GM12878 (cell line): ENCODE results near the gene PLEKHO1. TPM values are rescaled to one million over a fixed set of nuclear protein-coding genes. Genes with fewer than 3 reads are reported as not detected.
"Not testable (repeated sequence)": the region's sequence is repeated elsewhere in the genome, so short reads cannot be mapped to it uniquely, and the experiment has no call there.

Experiments used
- ATAC-seq: fragments of 200-7000 bp; cut with Tn5 transposase; 3 replicates; pipeline ENCODE4 v1.9.1; 2020; ENCODE audit warnings: mild to moderate bottlenecking, moderate library complexity
- BruUV-seq: library from RNA; stranded (reverse); fragments of 400-500 nt; replicated peaks from 2 replicates; lab custom pipeline; 2021; lab: Mats Ljungman, UMichigan
- CTCF ChIA-PET: fragments of 300-600 bp; sonication (Branson Sonifier 250); formaldehyde crosslinking; extraction: SDS; loops from one replicate; lab custom pipeline; 2021; ENCODE audit warnings: inconsistent platforms; lab: Yijun Ruan, JAX
- POLR2A ChIA-PET: fragments of 350-600 bp; formaldehyde crosslinking; extraction: SDS; loops from one replicate; lab custom pipeline; 2021; ENCODE audit warnings: inconsistent platforms; lab: Charles Lee
- RAD21 ChIA-PET: fragments of 300-600 bp; sonication (Branson Sonifier 250); formaldehyde crosslinking; loops from one replicate; lab custom pipeline; 2023; ENCODE audit warnings: antibody characterized with exemption; ENCODE audit not compliant: unreplicated experiment; lab: Charles Lee
- SMC1A ChIA-PET: fragments of 300-600 bp; sonication (Branson Sonifier 250); formaldehyde crosslinking; loops from one replicate; lab custom pipeline; 2023; ENCODE audit not compliant: unreplicated experiment, uncharacterized antibody; lab: Charles Lee
- DNase-seq: peaks from one replicate; pipeline ENCODE4 v3.0.0-alpha.2; 2011; ENCODE audit warnings: low read depth, low spot score
- FAIRE-seq: peaks from 3 replicates; lab custom pipeline; 2011; peaks lifted over from hg19 to GRCh38; lab: Jason Lieb, UNC
- H2AFZ ChIP-seq: 2 replicates; pipeline ENCODE4 v1.6.0; 2011; ENCODE audit warnings: low read depth, low read length, control low read depth; ENCODE audit not compliant: control insufficient read depth
- H3K27ac ChIP-seq: 2 replicates; pipeline ENCODE4 v1.5.1; 2011; ENCODE audit warnings: control low read depth; ENCODE audit not compliant: control insufficient read depth, insufficient read depth
- H3K27me3 ChIP-seq, 2 experiments: replicated peaks in 1 of 2; 2 replicates each; pipeline versions ENCODE4 v1.6.0 to v1.6.1; 2011; ENCODE audit warnings: low read length in 1 of 2; ENCODE audit not compliant: control insufficient read depth in 2 of 2, insufficient read depth in 2 of 2
- H3K36me3 ChIP-seq, 2 experiments: 2 replicates each; pipeline ENCODE4 v1.5.1; 2011; ENCODE audit warnings: low read length in 1 of 2; ENCODE audit not compliant: control insufficient read depth in 2 of 2, insufficient read depth in 2 of 2
- H3K4me1 ChIP-seq: 2 replicates; pipeline ENCODE4 v1.6.1; 2011; ENCODE audit warnings: mild to moderate bottlenecking, low read length, moderate library complexity, mixed read lengths; ENCODE audit not compliant: control insufficient read depth, insufficient read depth
- H3K4me2 ChIP-seq: 2 replicates; pipeline ENCODE4 v1.6.0; 2011; ENCODE audit warnings: control low read depth; ENCODE audit not compliant: control insufficient read depth, insufficient read depth
- H3K4me3 ChIP-seq: fragments of 200-600 bp; sonication (generic); 2 replicates; pipeline ENCODE4 v1.5.1; 2016
- H3K79me2 ChIP-seq: 2 replicates; pipeline ENCODE4 v1.6.0; 2011; ENCODE audit warnings: low read length; ENCODE audit not compliant: control insufficient read depth, insufficient read depth
- H3K9ac ChIP-seq: 2 replicates; pipeline ENCODE4 v1.8.0; 2011; ENCODE audit warnings: low read length, control low read depth, mixed read lengths; ENCODE audit not compliant: control insufficient read depth, insufficient read depth
- H3K9me3 ChIP-seq: replicated peaks from 3 replicates; pipeline ENCODE4 v1.5.1; 2011; ENCODE audit warnings: mild to moderate bottlenecking, low read length; ENCODE audit not compliant: control insufficient read depth, insufficient read depth
- H4K20me1 ChIP-seq: 2 replicates; pipeline ENCODE4 v1.6.0; 2011; ENCODE audit not compliant: control insufficient read depth, insufficient read depth
- CEBPZ ChIP-seq: fragments of 150-350 bp; IDR thresholded peaks from 2 replicates; pipeline ENCODE4 v1.6.1; 2016; ENCODE audit warnings: low read depth, low read length
- ELK1 ChIP-seq: IDR thresholded peaks from 2 replicates; pipeline ENCODE4 v1.6.1; 2012; ENCODE audit warnings: low read depth, low read length, improper control_type of control experiment
- MEF2B ChIP-seq: fragments of 450-650 bp; IDR thresholded peaks from 2 replicates; pipeline ENCODE4 v1.6.1; 2018; ENCODE audit warnings: mild to moderate bottlenecking, moderate library complexity; ENCODE audit not compliant: partially characterized antibody, poor library complexity, severe bottlenecking
- SIX5 ChIP-seq: IDR thresholded peaks from 2 replicates; pipeline ENCODE4 v1.6.1; 2011; ENCODE audit warnings: mild to moderate bottlenecking, low read depth, low read length, moderate library complexity; ENCODE audit not compliant: severe bottlenecking
- TBL1XR1 ChIP-seq: IDR thresholded peaks from 2 replicates; pipeline ENCODE4 v1.6.1; 2012; ENCODE audit warnings: low read depth, low read length, improper control_type of control experiment
- ZBED1 ChIP-seq: IDR thresholded peaks from 2 replicates; pipeline ENCODE4 v1.6.1; 2016; ENCODE audit warnings: borderline replicate concordance
- ZNF207 ChIP-seq: fragments of 450-650 bp; IDR thresholded peaks from 2 replicates; pipeline ENCODE4 v1.6.1; 2014; ENCODE audit warnings: antibody characterized with exemption, mild to moderate bottlenecking, borderline replicate concordance
- ZNF622 ChIP-seq: fragments of 450-650 bp; IDR thresholded peaks from 2 replicates; pipeline ENCODE4 v1.6.1; 2017; ENCODE audit warnings: mild to moderate bottlenecking, inconsistent platforms
- WGBS: methylation state at CpG from one replicate; pipeline ENCODE4 v1.1.6; 2016; ENCODE audit warnings: low lambda C conversion rate; ENCODE audit not compliant: insufficient replicate concordance, insufficient coverage; ENCODE audit errors: missing lambda C conversion rate; 5-methylcytosine and 5-hydroxymethylcytosine counted together
- in situ Hi-C: fragments of 300-500 bp; cut with MboI; formaldehyde crosslinking; loops from 9 replicates; pipeline ENCODE4 v1.14.3; 2018; ENCODE audit warnings: mixed read lengths
- intact Hi-C: fragments of 100-400 bp; cut with micrococcal nuclease; formaldehyde crosslinking; loops from one replicate; pipeline ENCODE4 v1.14.2; 2022; ENCODE audit not compliant: unreplicated experiment
- polyA plus RNA-seq, 11 experiments: library from polyadenylated mRNA; depleted of rRNA in 4 of 11; unstranded in 6 of 11; stranded (reverse) in 5 of 11; fragments of >200 nt; fragmentation: Nextera tagmentation in 4 of 11; fragmentation: Illumina TruSeq in 1 of 11; extraction: Ambion mirVana in 4 of 11; extraction: Trizol in 1 of 11; gene quantifications; 1 replicate in 1 of 11; 2 replicates in 10 of 11; pipeline versions ENCODE4 v1.2.1 to v1.2.3, GENCODE V29; 2011 to 2016; ENCODE audit warnings: inconsistent platforms in 2 of 11, missing spikeins in 2 of 11, low read depth in 1 of 11
- total RNA-seq, 4 experiments: library from RNA; depleted of rRNA in 3 of 4; stranded (reverse); fragments of >200 nt in 3 of 4; fragmentation: Illumina TruSeq in 1 of 4; extraction: Trizol in 1 of 4; gene quantifications; 2 replicates each; pipeline versions ENCODE4 v1.2.1 to v1.2.3, GENCODE V29; 2013 to 2021

PLEKHO1 gene
- total and polyA plus RNA-seq, 10 of the 15 experiments (the other 5 are each of a cell fraction or from before 2014, with no cell fraction given) = 5.3 to 184 (median 88.8) TPM

- ChIA-PET SMC1A (interaction anchor here (0.9 kb wide), 1 partner anchor 24 kb away, joined by 3 read pairs; no protein-coding TSS in a partner anchor), RAD21 (no interaction called here), POLR2A (interaction anchor here (1.2 kb wide), 1 partner anchor 17 kb away, joined by 3 read pairs; no protein-coding TSS in a partner anchor), CTCF (interaction anchor here (5.6 kb wide), 1 partner anchor 21 kb away, joined by 21 read pairs; no protein-coding TSS in a partner anchor)
- FAIRE-seq (no peak), DNase-seq (no peak), ATAC-seq (no peak)
- in situ Hi-C loops = no loop called here
- Histone ChIP-seq H2AFZ (no peak overlapping the region), H3K9me3 (no peaks in the 10 kb centered on the region), H3K4me2 (no peak overlapping the region), H4K20me1 (no peaks in the 10 kb centered on the region), H3K27me3 (no peaks in the 10 kb centered on the region), H3K4me1 (peaks cover 15% of the 10 kb centered on the region), H3K36me3 (no peaks in the 10 kb centered on the region), H3K9ac (no peak overlapping the region), H3K79me2 (peaks cover 13% of the 10 kb centered on the region), H3K27ac (no peak overlapping the region), H3K4me3 (no peak overlapping the region)
- TF ChIP-seq ZBED1 = no peak
- TF ChIP-seq SIX5 = no peak
- TF ChIP-seq CEBPZ = no peak
- no peak for TF ChIP-seq ELK1
- TF ChIP-seq MEF2B = no peak
- no peak for TF ChIP-seq ZNF207
- TF ChIP-seq TBL1XR1 = no peak
- TF ChIP-seq ZNF622 = no peak
- no TSS peak for BruUV-seq
- intact Hi-C loops = no loop called here
- WGBS = 93% methylated on average over 5 of the region's 5 CpGs
These were observed 5.1 kb upstream of the PLEKHO1 start for GRCh38 chr1:150144606-150145005.

GRCh38 chr1:150146016-150146415 is 3.7 kb upstream of the PLEKHO1 start:
- H2AFZ ChIP-seq, H3K27ac ChIP-seq, H3K4me2 ChIP-seq, intact Hi-C loops, H3K4me3 ChIP-seq, ATAC-seq, H3K9ac ChIP-seq, H3K27me3 ChIP-seq, DNase-seq, RAD21 ChIA-PET, in situ Hi-C loops, H3K36me3 ChIP-seq, H4K20me1 ChIP-seq, H3K4me1 ChIP-seq, FAIRE-seq, BruUV-seq, H3K9me3 ChIP-seq: not testable (repeated sequence)
- POLR2A ChIA-PET = interaction anchor here (0.7 to 1.3 kb wide), 2 partner anchors 9 to 17 kb away, joined by 3 to 6 read pairs; no protein-coding TSS in a partner anchor
- 87% methylated on average over 5 of the region's 5 CpGs for WGBS
- SMC1A ChIA-PET = interaction anchor here (0.6 to 1.3 kb wide), 2 partner anchors 32 to 68 kb away, joined by 3 read pairs; no protein-coding TSS in a partner anchor
- H3K79me2 ChIP-seq = peaks cover 27% of the 10 kb centered on the region
- CTCF ChIA-PET = interaction anchor here (5.6 kb wide), 1 partner anchor 20 kb away, joined by 21 read pairs; no protein-coding TSS in a partner anchor
